K562 (cell line): ENCODE results near the gene GTPBP1. TPM values are rescaled to one million over a fixed set of nuclear protein-coding genes. Genes with fewer than 3 reads are reported as not detected.

Experiments
- ATAC-seq: fragments of 200-7000 bp; cut with Tn5 transposase; 3 replicates; pipeline ENCODE4 v1.9.1; 2020; ENCODE audit warnings: moderate library complexity
- BruUV-seq: library from RNA; stranded (reverse); fragments of 400-500 nt; replicated peaks from 2 replicates; lab custom pipeline; 2021; lab: Mats Ljungman, UMichigan
- CTCF ChIA-PET: fragments of 300-600 bp; formaldehyde crosslinking; extraction: SDS; loops from one replicate; lab custom pipeline; 2021; ENCODE audit warnings: low intra/inter-chr PET ratio; lab: Yijun Ruan, JAX
- POLR2A ChIA-PET: fragments of 300-600, 350-650 bp; sonication (Branson Sonifier 250); formaldehyde crosslinking; extraction: SDS; loops from one replicate; lab custom pipeline; 2021; ENCODE audit warnings: antibody characterized with exemption, inconsistent platforms; lab: Yijun Ruan, JAX
- DNase-seq, 4 experiments: peaks; one replicate each; pipeline versions ENCODE4 v3.0.0 to v3.0.0-alpha.2; 2011 to 2018; ENCODE audit warnings: low spot score in 3 of 4, mixed read lengths in 3 of 4; ENCODE audit errors: extremely low read depth in 1 of 4
- FAIRE-seq: peaks from 2 replicates; lab custom pipeline; 2011; peaks lifted over from hg19 to GRCh38; lab: Jason Lieb, UNC
- H2AFZ ChIP-seq: 2 replicates; pipeline ENCODE4 v1.6.0; 2011; ENCODE audit warnings: low read depth, low read length, control low read depth, inconsistent platforms
- H3K27ac ChIP-seq: fragments of 200-600 bp; 3 replicates; pipeline ENCODE4 v1.8.0; 2011; ENCODE audit warnings: low read depth, mild to moderate bottlenecking, control low read depth, inconsistent platforms, low read length, moderate library complexity, mixed read lengths; ENCODE audit errors: extremely low read depth
- H3K27me3 ChIP-seq, 2 experiments: fragments of 300-600 bp in 1 of 2; 2 replicates in 1 of 2; 3 replicates in 1 of 2; pipeline versions ENCODE4 v1.6.0 to v1.8.0; 2011; ENCODE audit warnings: inconsistent platforms in 2 of 2, low read length in 2 of 2, mild to moderate bottlenecking in 1 of 2, mixed read lengths in 1 of 2, moderate library complexity in 1 of 2; ENCODE audit not compliant: control insufficient read depth in 2 of 2, insufficient read depth in 2 of 2
- H3K36me3 ChIP-seq: fragments of 300-600 bp; 3 replicates; pipeline ENCODE4 v1.8.0; 2011; ENCODE audit warnings: mild to moderate bottlenecking, low read length, inconsistent platforms; ENCODE audit not compliant: control insufficient read depth, insufficient read depth
- H3K4me1 ChIP-seq, 2 experiments: fragments of 200-600 bp in 1 of 2; replicated peaks in 1 of 2; 2 replicates in 1 of 2; 3 replicates in 1 of 2; pipeline versions ENCODE4 v1.5.1 to v1.8.0; 2011; ENCODE audit warnings: inconsistent platforms in 2 of 2, low read length in 2 of 2, mild to moderate bottlenecking in 1 of 2, mixed read lengths in 1 of 2, moderate library complexity in 1 of 2; ENCODE audit not compliant: control insufficient read depth in 2 of 2, insufficient read depth in 2 of 2
- H3K4me2 ChIP-seq: 2 replicates; pipeline ENCODE4 v1.6.1; 2011; ENCODE audit warnings: low read length, control low read depth, inconsistent platforms, mixed read lengths; ENCODE audit not compliant: insufficient read depth
- H3K4me3 ChIP-seq: fragments of 200-600 bp; sonication (generic), shearing (Covaris generic); 2 replicates; pipeline ENCODE4 v1.5.1; 2016; ENCODE audit warnings: control low read depth, inconsistent platforms
- H3K79me2 ChIP-seq: fragments of 200-600 bp; 3 replicates; pipeline ENCODE4 v1.8.0; 2011; ENCODE audit warnings: low read length, inconsistent platforms; ENCODE audit not compliant: control insufficient read depth, insufficient read depth
- H3K9ac ChIP-seq, 2 experiments: 2 replicates each; pipeline versions ENCODE4 v1.6.0 to v1.6.1; 2011; ENCODE audit warnings: low read depth in 2 of 2, low read length in 2 of 2, control low read depth in 1 of 2, inconsistent platforms in 1 of 2, mild to moderate bottlenecking in 1 of 2, mixed read lengths in 1 of 2; ENCODE audit not compliant: insufficient read depth in 1 of 2
- H3K9me1 ChIP-seq: one replicate; pipeline ENCODE4 v1.6.0; 2011; ENCODE audit warnings: inconsistent platforms, mild to moderate bottlenecking, low read length, moderate library complexity; ENCODE audit not compliant: control insufficient read depth, insufficient read depth
- H3K9me3 ChIP-seq: replicated peaks from 2 replicates; pipeline ENCODE4 v1.5.1; 2011; ENCODE audit warnings: low read depth, low read length, inconsistent platforms; ENCODE audit not compliant: control insufficient read depth, insufficient read depth
- H4K20me1 ChIP-seq: replicated peaks from 2 replicates; pipeline ENCODE4 v1.6.1; 2011; ENCODE audit warnings: low read length, inconsistent platforms, mixed read lengths; ENCODE audit not compliant: control insufficient read depth, insufficient read depth
- CAMTA2 ChIP-seq: fragments of 250-450 bp; sonication (Bioruptor Pico); conservative IDR thresholded peaks from 2 replicates; pipeline ENCODE4 v1.5.1; 2022
- GABPB2 ChIP-seq: fragments of 250-450 bp; sonication (Bioruptor Pico); conservative IDR thresholded peaks from 2 replicates; pipeline ENCODE4 v1.5.1; 2021; ENCODE audit warnings: mild to moderate bottlenecking
- NCOA4 ChIP-seq: fragments of 450-650 bp; IDR thresholded peaks from 2 replicates; pipeline ENCODE4 v1.6.1; 2018; ENCODE audit warnings: mild to moderate bottlenecking; ENCODE audit not compliant: partially characterized antibody
- PCBP2 ChIP-seq: fragments of 200-400 bp; formaldehyde crosslinking; IDR thresholded peaks from 2 replicates; pipeline ENCODE4 v1.6.1; 2018; ENCODE audit warnings: low read length, low read depth, mild to moderate bottlenecking, moderate library complexity; ENCODE audit not compliant: poor library complexity, severe bottlenecking
- POLR2G ChIP-seq: fragments of 200-400 bp; formaldehyde crosslinking; IDR thresholded peaks from 2 replicates; pipeline ENCODE4 v1.6.1; 2017; ENCODE audit warnings: low read depth, mild to moderate bottlenecking, antibody characterized with exemption, low read length, moderate library complexity
- SIX5 ChIP-seq, 2 experiments: IDR thresholded peaks; 2 replicates each; pipeline ENCODE4 v1.6.1; 2011; ENCODE audit warnings: low read length in 2 of 2, borderline replicate concordance in 1 of 2, low read depth in 1 of 2, mild to moderate bottlenecking in 1 of 2, moderate library complexity in 1 of 2; ENCODE audit not compliant: insufficient read depth in 1 of 2
- SNIP1 ChIP-seq: fragments of 450-650 bp; IDR thresholded peaks from 2 replicates; pipeline ENCODE4 v1.7.1; 2017; ENCODE audit warnings: low read depth, mild to moderate bottlenecking
- SPI1 ChIP-seq: IDR thresholded peaks from 2 replicates; pipeline ENCODE4 v1.6.1; 2011; ENCODE audit warnings: low read depth, low read length, control low read depth, borderline replicate concordance
- SUPT5H ChIP-seq: fragments of 450-650 bp; IDR thresholded peaks from 2 replicates; pipeline ENCODE4 v1.6.1; 2016
- TAF9B ChIP-seq: fragments of 450-650 bp; IDR thresholded peaks from 2 replicates; pipeline ENCODE4 v1.6.1; 2018; ENCODE audit warnings: mild to moderate bottlenecking; ENCODE audit not compliant: partially characterized antibody
- ZFP36 ChIP-seq: fragments of 150-350 bp; IDR thresholded peaks from 2 replicates; pipeline ENCODE4 v1.6.1; 2018; ENCODE audit warnings: low read length, low read depth; ENCODE audit not compliant: partially characterized antibody
- WGBS: fragments of 100-300 bp; shearing (Covaris generic); methylation state at CpG from one replicate; pipeline ENCODE4 v1.1.6; 2016; ENCODE audit warnings: low coverage, mixed read lengths; ENCODE audit not compliant: insufficient coverage; ENCODE audit errors: missing lambda C conversion rate; 5-methylcytosine and 5-hydroxymethylcytosine counted together
- in situ Hi-C: fragments of 300-500 bp; cut with MboI; formaldehyde crosslinking; loops from 4 replicates; pipeline ENCODE4 v1.15.0; 2018; ENCODE audit warnings: inconsistent platforms, mixed read lengths
- intact Hi-C: fragments of 100-400 bp; cut with micrococcal nuclease; formaldehyde crosslinking; loops from 2 replicates; pipeline ENCODE4 v1.14.2; 2022
- polyA plus RNA-seq, 8 experiments: library from polyadenylated mRNA; depleted of rRNA in 4 of 8; stranded (reverse) in 5 of 8; unstranded in 3 of 8; fragments of >200 nt; fragmentation: Nextera tagmentation in 2 of 8; fragmentation: Illumina TruSeq in 1 of 8; extraction: Ambion mirVana in 2 of 8; extraction: Trizol in 1 of 8; gene quantifications; 2 replicates each; pipeline versions ENCODE4 v1.2.1 to v1.2.3, GENCODE V29; 2011 to 2014; ENCODE audit warnings: inconsistent platforms in 1 of 8, missing spikeins in 1 of 8
- total RNA-seq, 7 experiments: library from RNA; depleted of rRNA in 6 of 7; stranded (reverse); fragments of >200 nt in 6 of 7; fragmentation: Illumina TruSeq in 2 of 7; extraction: Trizol in 2 of 7; gene quantifications; 2 replicates each; pipeline versions ENCODE4 v1.2.1 to v1.2.3, GENCODE V29; 2011 to 2021; ENCODE audit warnings: low replicate concordance in 1 of 7
- TF ChIP-seq, protein P1 (sequence below): fragments of 200-800 bp; sonication (Bioruptor generic); IDR thresholded peaks from 2 replicates; pipeline ENCODE4 v1.6.1; 2017; ENCODE audit warnings: missing genetic modification characterization, missing compliant biosample characterization

GTPBP1 gene
- total and polyA plus RNA-seq, 9 of the 15 experiments (the other 6 are each of a cell fraction or from before 2014, with no cell fraction given) = 0.83 to 53.2 (median 23.3) TPM

DNA sequence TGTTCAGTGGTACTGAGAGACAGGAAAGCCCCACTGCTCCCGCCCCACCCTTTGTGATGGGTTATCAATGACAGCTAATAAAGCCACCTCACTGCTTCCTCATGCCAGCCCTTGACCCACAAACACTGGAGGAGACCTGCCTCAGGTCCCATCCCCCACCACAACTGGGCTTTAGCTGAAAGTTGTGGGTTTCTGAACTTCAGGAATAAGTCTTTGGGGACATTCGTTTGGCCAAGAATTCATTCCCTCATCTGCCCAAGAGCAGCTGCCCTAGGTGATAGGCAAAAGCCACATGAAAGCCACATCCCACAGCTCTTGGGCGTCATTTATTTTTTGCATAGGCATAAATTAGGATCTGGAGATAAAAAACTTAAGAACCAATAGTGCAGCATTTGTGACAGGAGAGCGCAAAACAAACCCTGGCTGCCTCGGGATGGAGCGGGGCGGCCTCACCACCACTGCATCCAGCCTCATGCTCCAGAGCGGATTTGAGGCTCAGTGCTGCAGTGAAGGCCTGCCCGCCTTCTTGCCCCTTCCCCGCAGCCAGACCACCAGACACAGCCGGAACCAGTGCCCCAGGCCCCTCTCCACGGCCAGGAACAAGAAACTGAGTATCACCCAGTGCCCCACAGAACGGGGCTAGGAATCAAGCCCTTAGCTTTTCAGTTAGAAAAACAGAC, 28.8 kb downstream of the GTPBP1 start:
- POLR2A ChIA-PET = interaction anchor here (0.9 to 3.4 kb wide), 7 partner anchors 8 to 29 kb away, joined by 3 to 24 read pairs (median 5); partner anchors contain the start of genes GTPBP1 and SUN2
- WGBS = 79% methylated on average over 12 of the region's 13 CpGs
- H3K9me1 ChIP-seq = no peaks in the 10 kb centered on the region
- no peak overlapping the region for H3K27ac ChIP-seq
- no peaks in the 10 kb centered on the region for H3K79me2 ChIP-seq
- H3K36me3 ChIP-seq = peaks cover 92% of the 10 kb centered on the region; the same call in 2 of the 3 replicates
- FAIRE-seq (no peak), DNase-seq (no peak), ATAC-seq (no peak)
- TF ChIP-seq PCBP2 (no peak), POLR2G (peak; percentile 60; the same call in 1 of the 2 replicates)
- TSS peak; percentile 61 for BruUV-seq
- H3K4me1 ChIP-seq = peaks cover 0 to 13% of the 10 kb centered on the region in 2 experiments; a peak in 2 of 5 replicates
- H4K20me1 ChIP-seq = no peaks in the 10 kb centered on the region; the same call in 1 of the 2 replicates
- intact Hi-C loops (no loop called here), in situ Hi-C loops (no loop called here)
- H3K4me2 ChIP-seq = no peak overlapping the region
- H3K4me3 ChIP-seq = no peak overlapping the region
- no peak overlapping the region for H2AFZ ChIP-seq
- H3K27me3 ChIP-seq = no peaks in the 10 kb centered on the region
- no peaks in the 10 kb centered on the region for H3K9me3 ChIP-seq
- CTCF ChIA-PET = no interaction called here
- H3K9ac ChIP-seq = no peak overlapping the region

- ChIA-PET CTCF (no interaction called here), POLR2A (interaction anchor here (0.7 to 3.4 kb wide), 6 partner anchors 10 to 28 kb away, joined by 3 to 24 read pairs (median 5); no protein-coding TSS in a partner anchor)
- no TSS peak for BruUV-seq
- H3K27ac ChIP-seq = no peak overlapping the region
- no peak overlapping the region for H3K4me2 ChIP-seq
- FAIRE-seq = no peak
- H3K79me2 ChIP-seq = no peaks in the 10 kb centered on the region
- no peak for DNase-seq
- no peaks in the 10 kb centered on the region for H3K9me3 ChIP-seq
- peaks cover 92% of the 10 kb centered on the region; the same call in 2 of the 3 replicates for H3K36me3 ChIP-seq
- in situ Hi-C loops (no loop called here), intact Hi-C loops (no loop called here)
- no peak overlapping the region for H2AFZ ChIP-seq
- H3K4me3 ChIP-seq = no peak overlapping the region
- H3K27me3 ChIP-seq = no peaks in the 10 kb centered on the region
- H3K9me1 ChIP-seq = no peaks in the 10 kb centered on the region
- H3K9ac ChIP-seq = no peak overlapping the region
- peaks cover 0 to 13% of the 10 kb centered on the region in 2 experiments; a peak in 2 of 5 replicates for H3K4me1 ChIP-seq
- WGBS = 96% methylated on average over 4 of the region's 7 CpGs
- no peak for ATAC-seq
- no peaks in the 10 kb centered on the region; the same call in 1 of the 2 replicates for H4K20me1 ChIP-seq
- peak; percentile 15; the same call in 1 of the 2 replicates for TF ChIP-seq SUPT5H
- TF ChIP-seq NCOA4 = no peak
- no peak for TF ChIP-seq SPI1
- TF ChIP-seq, protein P1, sequence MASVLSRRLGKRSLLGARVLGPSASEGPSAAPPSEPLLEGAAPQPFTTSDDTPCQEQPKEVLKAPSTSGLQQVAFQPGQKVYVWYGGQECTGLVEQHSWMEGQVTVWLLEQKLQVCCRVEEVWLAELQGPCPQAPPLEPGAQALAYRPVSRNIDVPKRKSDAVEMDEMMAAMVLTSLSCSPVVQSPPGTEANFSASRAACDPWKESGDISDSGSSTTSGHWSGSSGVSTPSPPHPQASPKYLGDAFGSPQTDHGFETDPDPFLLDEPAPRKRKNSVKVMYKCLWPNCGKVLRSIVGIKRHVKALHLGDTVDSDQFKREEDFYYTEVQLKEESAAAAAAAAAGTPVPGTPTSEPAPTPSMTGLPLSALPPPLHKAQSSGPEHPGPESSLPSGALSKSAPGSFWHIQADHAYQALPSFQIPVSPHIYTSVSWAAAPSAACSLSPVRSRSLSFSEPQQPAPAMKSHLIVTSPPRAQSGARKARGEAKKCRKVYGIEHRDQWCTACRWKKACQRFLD (CRISPR knock-in tag) = no peak
- TF ChIP-seq SIX5 (IDR thresholded peaks at IDR 0.05; ENCODE audit: borderline replicate concordance in 1 of 2, insufficient read depth in 1 of 2, low read depth in 1 of 2, low read length in 2 of 2) = no peak
- no peak for TF ChIP-seq CAMTA2 (CRISPR knock-in tag)
- no peak for TF ChIP-seq SNIP1
- no peak for TF ChIP-seq GABPB2 (CRISPR knock-in tag)
- TF ChIP-seq TAF9B = no peak
- peak; percentile 39 for TF ChIP-seq POLR2G
- TF ChIP-seq ZFP36 = no peak
Observed at GRCh38 chr22:38735126-38735464, 29.4 kb downstream of the GTPBP1 start.
